Activated naive CD8-positive, alpha-beta T cell treated with anti-CD3 and anti-CD28 coated beads, Interleukin-2, amount 50 U/mL, for 16 hours (primary cell): Measurements from ENCODE around the gene CAPN7.
A peak's percentile ranks its signal among the peaks of the same experiment; 100 is the strongest.

Experiments
- DNase-seq: peaks from one replicate; pipeline ENCODE4 v3.0.0-alpha.2; 2020; ENCODE audit warnings: low read depth, low spot score

Gene CAPN7

DNA sequence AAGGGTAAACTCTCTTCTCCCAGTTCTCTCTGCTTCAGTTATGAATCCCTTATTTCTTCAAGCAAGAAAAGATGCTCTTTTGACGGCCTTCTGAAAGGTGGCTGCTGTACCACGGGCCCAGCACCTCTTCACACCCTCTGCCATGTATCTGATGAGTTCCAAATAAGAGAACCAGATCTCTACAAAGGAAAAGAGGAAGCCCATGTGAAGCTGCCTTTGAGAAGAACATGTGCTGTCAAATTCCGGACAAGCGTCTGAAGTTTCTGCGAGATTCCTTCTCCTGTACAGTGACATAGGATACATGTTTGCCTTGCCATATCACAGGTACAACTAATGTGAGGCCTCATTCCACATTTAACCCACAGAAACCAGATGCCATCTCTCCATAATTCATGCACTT is 67.2 kb downstream of the CAPN7 start:
- no peak for DNase-seq

DNA sequence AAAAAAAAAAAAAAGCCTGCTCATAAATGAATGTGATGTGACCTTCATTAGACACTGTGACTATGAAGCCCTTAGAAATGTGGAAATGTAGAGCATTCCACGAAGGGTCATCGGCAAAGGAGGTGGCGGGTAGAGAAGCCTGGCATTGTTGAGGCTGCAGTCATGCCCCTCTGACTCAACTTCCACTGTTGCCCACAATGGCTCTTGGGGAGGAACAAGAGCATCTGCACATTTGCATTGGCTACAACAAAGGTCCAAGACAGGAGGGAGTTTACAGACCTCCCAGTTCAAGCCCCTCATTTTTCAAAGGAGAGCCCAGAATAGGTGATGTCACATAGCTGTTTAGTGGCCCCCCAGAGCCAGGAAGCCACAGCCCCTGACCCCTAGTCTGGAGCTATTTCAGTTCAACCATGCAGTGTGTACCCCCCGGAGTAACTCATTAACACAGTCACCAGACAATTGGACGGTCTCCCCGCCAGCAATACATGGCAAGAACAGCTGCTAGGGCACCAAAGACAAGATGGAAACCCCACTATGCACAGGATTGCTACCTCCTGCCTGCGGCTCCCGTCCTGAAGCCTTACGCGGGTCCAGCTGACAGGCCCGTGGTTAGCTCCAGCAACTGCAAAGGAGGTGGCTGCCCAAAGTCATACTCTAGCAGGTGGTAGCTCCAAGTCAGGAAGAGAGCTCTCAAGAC is 70.1 kb downstream of the CAPN7 start:
- DNase-seq, result no peak

DNA sequence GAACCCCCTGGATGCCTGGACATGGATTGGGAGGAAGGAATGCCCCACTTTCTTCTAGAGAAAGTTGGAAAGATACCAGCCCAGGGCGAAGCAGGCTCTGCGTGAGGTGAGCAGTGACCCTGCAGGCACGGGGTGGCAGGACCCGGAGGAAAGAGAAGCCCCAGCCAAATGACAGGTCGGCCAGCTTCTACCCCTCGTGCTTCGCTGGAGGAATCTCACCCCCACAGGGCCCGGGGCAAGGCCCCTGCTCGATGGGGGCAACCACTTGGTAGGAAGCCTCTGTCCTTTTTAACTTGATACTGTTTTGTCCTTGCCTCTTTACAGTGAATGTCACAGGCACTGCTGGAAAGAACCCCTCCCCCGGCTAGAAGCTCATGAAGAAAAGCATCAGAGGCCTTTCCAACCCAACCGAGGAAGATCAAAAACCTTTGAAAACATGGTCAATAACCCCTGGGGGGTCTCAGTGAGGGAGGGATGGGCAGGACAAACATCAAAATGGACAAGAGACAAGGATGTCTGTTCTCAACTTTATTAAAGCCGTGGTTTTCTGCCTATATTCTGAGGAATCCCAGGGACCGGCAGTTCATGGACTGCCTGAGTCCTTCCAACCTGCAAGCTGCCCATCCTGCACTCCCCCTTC is 71.9 kb downstream of the CAPN7 start:
- no peak for DNase-seq

DNA sequence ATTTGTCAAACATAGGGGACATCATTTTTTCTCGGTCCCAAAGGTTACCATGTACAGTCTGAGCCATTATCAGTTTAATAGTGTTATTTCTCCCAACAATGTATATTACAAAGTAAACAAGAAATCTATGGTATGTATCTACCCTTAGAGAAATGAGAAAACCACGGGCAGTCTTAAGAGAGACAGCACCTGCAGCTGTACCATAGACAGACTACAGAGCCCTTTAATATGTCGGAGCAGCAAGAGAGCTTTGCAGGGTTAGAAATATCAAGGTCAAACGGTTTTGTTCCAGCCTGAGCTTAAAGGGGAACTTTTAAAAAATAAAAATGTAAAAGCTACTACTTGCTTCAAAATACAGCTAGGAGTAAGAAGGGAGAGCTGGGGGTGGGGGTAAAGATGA is 73.2 kb downstream of the CAPN7 start:
- no peak for DNase-seq

DNA sequence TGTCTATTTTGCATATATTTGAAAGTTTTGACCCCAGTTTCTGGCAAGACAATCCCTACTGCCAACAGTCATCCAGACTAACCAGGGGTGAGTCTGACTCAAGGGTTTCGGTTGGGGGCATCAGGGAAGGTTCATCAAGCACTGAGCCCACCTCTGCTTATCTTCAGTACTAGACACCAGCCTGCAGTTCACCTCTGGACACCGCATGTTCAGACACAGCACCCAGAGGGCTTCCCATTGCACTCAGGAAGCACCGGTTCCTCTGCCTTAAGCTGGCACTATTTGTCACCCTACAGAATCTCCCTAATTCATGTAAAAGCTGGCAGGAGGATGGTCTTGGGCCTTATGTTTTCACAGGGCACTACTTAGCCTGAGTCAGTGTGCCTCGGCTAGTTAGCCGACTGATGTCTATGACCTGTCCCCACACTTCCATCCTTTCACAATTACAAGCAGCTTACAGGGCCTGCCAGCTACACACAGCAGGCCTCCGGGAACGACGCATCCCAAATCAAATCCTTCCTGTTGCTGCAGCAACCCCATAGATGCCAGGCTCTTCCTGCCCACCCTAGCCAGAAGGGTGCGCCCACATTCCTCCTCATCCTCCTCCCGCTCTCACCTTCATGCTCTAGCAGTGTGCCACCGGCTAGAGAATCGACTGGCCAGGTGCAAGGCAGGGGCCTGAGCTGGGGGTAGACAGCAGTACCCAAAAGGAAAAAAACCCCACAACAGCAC is 73.8 kb downstream of the CAPN7 start:
- no peak for DNase-seq

DNA sequence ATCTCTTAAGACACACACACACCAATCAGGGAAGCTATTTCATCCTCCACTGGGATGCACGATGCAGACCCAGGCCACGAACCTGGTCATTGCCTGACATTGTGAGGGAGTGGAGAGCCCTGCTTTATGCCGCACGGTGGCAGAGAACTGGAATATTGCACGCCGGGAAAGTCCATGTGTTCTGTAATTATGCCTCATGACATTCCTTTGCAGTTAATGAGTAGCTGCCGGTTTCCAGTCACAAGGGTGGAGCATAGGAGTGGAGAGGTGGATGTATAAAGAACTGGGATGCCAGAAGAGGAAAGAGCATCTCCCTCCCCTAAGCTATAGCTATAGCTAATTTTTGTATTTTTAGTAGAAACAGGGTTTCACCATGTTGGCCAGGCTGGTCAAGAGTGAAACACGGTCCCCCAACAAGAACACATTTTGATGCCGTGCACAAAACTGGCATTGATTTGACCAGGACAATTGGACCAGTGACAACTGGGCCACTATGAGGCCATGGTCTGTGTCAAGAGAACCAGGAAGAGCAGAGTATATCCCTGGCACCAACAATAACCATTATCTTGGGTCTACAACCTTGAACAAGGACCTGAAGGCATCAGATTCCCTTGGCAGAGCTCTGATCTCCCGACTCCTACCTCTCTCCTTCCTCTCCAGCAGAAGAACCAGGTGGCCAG is 74.9 kb downstream of the CAPN7 start:
- DNase-seq, result no peak

DNA sequence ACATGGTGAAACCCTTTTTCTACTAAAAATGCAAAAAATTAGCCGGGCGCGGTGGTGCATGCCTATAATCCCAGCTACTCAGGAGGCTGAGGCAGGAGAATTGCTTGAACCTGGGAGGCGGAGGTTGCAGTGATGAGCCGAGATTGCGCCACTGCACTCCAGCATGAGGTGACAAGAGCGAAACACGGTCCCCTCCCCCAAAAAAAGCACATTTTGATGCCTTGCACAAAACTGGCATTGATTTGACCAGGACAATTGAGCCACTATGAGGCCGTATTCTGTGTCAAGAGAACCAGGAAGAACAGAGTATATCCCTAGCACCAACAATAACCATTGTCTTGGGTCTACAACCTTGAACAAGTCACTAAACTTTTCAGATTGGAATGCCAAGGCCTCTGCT is 75.8 kb downstream of the CAPN7 start:
- no peak for DNase-seq

DNA sequence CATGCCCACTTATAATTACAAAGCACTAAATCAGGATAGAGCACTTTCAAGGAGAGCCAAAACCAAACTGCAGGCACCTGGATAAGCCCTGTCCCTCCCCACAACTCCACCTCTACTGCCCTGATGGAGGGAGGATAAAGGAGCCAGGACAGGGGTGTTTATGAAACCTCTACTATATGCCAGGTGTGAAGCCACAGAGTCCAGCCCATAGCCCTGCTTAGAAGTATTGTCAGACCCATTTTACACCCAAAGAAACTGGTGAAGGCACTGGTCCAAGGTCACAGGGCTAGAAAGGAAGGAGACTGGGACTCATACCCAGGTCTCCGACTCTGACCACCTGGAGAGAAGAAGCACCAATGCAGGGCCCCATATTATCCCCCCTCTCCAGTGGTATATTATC is 77.7 kb downstream of the CAPN7 start:
- DNase-seq, result no peak

DNA sequence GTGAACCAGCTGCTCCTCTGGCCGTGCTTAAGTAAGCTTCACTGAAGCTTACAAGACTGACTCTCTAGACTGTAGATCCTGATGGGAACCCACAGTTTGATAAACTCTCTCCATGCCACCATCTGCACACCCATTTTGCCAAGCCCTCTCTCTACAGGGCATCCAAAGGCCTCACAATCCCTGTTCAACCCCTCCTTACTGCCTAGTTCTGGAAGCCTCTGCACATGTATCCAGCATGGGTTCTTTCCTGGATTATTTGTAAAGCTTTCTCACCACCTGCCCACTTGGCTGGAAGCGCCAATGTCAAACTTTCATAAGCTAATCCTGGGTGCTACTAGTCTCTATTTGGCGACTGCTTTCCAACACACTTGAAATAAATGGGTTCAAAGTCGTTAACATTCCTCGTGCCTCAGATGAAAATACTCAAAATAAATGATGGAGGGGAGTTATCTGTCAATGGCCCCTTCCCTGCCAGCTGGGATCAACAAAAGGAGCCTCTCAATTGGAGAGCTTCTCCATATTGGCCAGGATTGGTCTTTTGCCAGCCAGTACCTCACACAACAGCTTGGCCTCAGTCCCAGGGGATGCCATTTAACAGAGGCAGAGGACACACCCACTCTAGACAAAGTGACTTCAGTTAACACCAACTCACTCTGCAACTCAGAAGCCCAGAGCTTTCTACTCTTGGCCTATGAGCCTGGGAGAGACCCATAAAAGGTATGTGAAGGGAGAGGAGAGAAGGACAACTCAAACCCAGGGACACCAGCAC is 78.3 kb downstream of the CAPN7 start:
- DNase-seq, result no peak

DNA sequence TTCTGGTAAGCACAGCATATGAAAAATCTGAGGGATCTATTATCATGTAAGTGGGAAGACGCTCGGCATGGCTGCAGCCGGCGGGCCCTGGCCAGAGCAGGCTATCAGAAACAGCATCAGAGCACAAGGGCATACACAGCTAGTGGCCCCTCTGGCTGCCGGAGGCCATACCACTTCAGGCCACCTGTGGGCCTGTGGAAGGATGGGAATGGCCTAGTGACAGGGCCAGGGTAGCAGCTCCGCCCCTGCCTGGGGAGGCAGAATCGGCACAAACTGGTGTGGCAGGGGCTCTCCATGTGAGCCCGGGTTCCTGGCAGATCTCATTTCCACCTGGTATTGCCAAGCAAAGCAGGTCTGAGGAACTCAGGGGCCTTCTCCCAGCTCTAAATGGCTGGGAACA is 80.0 kb downstream of the CAPN7 start:
- DNase-seq, result no peak

DNA sequence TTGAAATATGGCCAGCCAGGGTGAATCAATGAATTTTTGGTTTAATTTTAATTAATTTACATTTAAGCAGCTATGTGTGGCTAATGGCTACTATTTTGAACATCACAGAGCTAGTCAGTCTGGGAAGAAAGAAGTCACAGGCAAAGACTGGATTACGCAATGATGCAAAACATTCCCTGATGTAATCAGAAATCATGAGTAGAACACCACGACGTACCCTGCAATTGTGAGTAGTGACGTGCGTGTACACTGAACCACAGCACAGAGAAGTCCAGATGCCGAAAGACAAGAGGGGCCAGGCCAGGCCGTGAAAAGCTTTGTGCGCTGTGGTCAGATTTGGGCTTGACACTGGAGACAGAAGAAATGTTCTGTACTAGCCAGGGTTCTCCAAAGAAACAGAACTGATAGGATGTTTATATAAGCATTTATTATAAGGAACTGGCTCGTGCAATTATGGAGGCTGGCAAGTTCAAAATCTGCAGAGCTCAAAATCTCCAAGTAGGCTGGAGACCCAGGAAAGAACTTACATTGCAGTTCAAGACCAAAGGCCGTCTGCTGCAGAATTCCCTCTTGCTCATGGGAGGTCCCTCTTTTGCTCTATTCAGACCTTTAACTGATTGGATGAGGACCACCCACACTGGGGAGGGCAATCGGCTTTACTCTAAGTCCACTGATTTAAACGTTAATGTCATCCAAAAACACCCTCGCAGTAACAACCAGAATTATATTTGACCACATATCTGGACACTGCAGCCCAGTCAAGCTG is 81.7 kb downstream of the CAPN7 start:
- DNase-seq, result no peak

DNA sequence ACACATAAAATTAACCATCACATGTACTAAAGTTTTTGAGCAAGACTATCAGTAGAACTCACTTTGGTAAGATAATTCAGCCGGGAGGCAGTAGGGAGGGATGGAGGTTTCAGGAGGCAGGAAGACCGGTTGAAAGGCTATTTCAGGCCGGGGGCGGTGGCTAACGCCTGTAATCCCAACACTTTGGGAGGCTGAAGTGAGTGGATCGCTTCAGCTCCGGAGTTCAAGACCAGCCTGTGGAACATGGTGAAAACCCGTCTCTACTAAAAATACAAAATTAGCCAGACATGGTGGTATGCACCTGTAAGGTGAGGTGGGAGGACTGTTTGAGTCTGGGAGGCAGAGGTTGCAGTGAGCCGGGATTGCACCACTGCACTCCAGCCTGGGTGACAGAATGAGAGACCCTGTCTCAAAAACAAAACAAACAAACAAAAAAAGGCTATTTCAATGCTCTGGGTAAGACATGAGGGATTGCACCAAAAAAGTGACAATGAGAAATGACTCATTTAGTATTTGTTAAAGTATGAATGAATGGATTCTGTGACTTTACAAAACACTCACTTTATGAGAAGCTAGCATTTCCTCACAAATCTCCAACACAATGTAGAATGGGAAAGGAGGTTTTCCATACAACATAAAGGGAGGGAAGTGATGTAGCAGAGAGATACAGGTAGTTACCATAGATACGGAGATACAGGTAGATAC is 82.4 kb downstream of the CAPN7 start:
- DNase-seq, result no peak

DNA sequence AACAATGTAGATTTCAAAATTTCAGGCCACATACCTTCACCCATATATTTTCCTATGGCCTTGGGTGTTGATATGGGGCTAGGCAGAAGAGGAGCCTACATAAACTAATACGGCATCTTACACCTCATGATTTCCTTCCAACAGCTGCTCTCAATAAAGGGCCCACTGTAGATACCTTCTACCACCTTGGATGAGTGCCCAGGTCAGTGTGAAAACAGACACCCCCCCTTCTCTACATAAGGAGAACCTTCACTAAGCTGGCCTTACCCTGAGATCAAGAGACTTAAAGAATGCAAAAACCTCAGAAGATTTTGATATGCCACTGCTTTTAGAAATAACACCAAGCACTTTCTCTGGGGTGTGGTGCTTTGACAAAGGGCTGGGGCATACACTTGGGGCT is 83.6 kb downstream of the CAPN7 start:
- no peak for DNase-seq

DNA sequence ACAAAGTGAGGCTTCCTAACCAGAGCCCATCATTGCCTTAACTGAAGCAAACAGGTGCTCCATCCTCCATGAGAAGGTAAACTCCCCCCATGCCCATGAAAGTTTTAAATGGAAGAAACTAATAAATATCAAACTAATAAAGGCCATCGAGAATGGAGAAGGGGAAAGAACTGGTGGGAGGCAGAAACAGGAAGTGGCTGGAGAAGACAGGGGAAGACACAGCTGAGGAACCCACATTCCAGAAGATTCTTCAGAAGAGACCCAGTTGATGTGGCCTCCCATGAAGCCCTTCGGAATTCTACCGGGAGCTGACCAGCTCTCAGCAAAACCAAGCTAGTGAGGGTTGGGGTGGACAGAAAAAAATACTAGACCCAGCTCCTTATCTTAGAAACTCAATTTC is 84.7 kb downstream of the CAPN7 start:
- DNase-seq, result no peak

DNA sequence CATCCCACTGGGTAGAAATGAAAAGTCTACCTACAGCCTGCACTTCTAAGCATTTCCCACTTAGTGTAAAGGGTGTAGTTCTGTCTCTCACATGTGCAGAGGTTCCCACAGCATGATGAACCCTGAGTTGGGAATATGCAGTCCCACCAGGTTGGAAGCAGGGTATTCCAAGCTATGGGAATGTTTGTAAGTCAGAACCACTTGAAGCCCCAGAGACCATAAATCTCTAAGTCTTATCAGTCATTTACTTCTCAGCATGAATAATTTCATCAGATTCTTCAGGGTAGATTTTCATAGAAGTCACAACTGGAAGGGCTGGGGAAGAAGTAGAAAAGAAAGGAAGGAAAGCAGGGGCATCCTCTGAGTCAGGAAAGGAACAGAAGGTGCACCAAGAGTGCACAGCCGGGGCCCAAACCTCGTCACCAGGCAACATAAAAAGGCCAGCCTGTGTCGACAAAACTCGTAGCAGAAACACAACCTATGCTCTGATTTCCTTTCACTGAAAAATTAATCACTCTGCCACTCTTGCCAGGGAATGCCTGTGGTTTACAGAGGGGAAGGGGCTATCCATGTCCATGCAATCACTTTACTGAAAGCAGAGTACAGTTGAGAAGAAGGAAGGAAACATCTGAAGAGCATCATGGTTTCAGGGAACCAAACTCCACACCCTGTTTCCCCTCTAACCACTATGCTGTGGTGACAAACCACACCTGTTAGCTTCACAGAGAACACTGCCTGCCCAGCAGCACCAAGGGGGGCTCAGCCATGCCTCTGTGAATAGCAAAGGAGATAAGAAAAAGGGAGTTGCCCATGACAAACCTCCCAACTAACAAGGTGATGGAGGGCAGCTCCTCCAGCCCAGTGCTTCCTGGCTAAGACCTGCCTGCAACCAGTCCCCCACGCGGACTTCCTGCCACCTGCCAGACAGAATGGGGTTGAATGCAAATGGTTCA is 85.8 kb downstream of the CAPN7 start:
- DNase-seq, result peak; percentile 21

DNA sequence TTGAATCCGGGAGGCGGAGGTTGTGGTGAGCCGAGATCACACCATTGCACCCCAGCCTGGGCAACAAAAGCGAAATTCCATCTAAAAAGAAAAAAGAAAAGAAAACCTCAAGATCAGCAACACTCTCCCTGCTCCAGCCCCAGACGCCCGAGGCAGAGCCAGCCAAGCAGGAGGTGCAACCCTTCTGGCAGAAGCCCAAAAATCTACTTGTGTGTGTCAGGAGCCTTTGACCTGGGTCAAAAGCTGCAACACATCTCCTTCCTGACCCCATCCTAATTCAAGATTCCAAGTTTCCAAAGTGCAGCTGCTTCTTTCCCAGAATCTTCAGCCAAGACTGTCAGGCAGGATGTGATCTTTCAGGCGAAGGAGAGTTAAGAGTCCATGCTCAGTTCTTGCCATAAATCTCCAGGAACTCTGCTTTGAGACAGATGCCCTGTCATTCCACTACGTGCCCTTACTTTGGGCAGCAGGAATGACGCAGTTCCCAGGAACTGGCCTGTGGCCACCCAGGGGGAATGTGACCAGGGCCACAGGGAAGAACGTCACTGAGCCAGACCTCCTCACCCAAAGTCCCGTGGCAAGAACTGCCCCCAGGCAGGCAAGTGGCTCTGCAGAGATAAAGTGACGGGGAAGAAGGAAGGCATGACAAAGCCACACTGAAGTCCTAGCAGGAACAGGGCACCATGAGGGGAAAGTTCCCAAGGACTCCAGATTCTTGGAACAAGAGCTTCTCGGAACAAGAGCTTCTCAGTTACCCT is 86.9 kb downstream of the CAPN7 start:
- DNase-seq, result no peak

DNA sequence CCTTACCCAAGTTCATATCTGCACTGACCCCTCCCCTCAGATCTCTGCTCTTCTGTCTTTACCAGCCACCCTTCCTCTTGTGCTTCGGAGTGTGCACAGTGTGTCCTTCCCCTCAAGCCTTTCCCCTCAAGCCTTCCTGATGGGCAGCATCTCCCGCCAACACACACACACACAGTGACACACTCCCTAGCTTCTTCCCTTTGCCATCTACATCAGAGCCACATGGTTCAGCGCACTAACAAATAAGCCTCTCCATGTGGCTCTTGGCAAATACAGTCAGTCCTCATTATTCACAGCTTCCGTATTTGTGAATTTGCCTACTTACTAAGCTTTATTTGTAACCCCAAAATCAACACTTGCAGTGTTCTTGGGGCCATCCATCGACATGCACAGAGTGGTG is 88.9 kb downstream of the CAPN7 start:
- DNase-seq, result no peak

DNA sequence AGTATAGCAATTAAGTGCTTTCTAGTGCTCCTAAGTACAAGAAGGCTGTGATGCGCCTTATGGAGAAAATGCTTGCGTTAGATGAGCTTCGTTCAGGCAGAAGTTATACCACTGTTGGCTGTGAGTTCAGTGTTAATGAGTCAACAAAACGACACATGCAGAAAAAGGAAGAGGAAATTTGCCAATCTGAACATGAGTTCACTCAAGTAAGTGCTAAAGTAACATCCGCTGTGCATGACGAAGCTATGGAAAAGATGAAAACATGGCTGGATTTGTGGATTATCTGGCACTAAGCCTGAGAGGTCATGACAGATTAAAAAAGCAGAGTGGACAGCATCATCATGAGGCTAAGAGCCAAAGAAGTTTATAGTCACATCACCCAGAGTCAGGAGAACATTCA is 89.5 kb downstream of the CAPN7 start:
- no peak for DNase-seq
